Smooth muscle cell (in vitro differentiated cells): Measurements from ENCODE around the gene PKD2L2. TPM values are rescaled to one million over a fixed set of nuclear protein-coding genes. Genes with fewer than 3 reads are reported as not detected.

Source experiments
- DNase-seq: peaks from one replicate; lab custom pipeline; 2025; ENCODE audit not compliant: unreplicated experiment; lab: John Stamatoyannopoulos, UW
- H2AFZ ChIP-seq: fragments of 200-600 bp; sonication (generic); 2 replicates; pipeline ENCODE4 v1.6.0; 2016; ENCODE audit warnings: antibody characterized with exemption, low read depth, mild to moderate bottlenecking
- H3F3A ChIP-seq: fragments of 200-600 bp; sonication (generic); 2 replicates; pipeline ENCODE4 v1.6.0; 2017; ENCODE audit warnings: antibody characterized with exemption, low read depth
- H3K27ac ChIP-seq: fragments of 200-600 bp; sonication (generic); 2 replicates; pipeline ENCODE4 v1.5.1; 2016; ENCODE audit warnings: low read depth, mild to moderate bottlenecking
- H3K27me3 ChIP-seq: fragments of 200-600 bp; sonication (generic); 2 replicates; pipeline ENCODE4 v1.6.1; 2016; ENCODE audit warnings: low read depth, mild to moderate bottlenecking
- H3K36me3 ChIP-seq: fragments of 200-600 bp; sonication (generic); 2 replicates; pipeline ENCODE4 v1.5.1; 2016; ENCODE audit warnings: low read depth
- H3K4me1 ChIP-seq: fragments of 200-600 bp; sonication (generic); 2 replicates; pipeline ENCODE4 v1.5.1; 2016; ENCODE audit warnings: low read depth
- H3K4me2 ChIP-seq: fragments of 200-600 bp; sonication (generic); 2 replicates; pipeline ENCODE4 v1.6.0; 2016; ENCODE audit warnings: mild to moderate bottlenecking
- H3K4me3 ChIP-seq: fragments of 200-600 bp; sonication (generic); 2 replicates; pipeline ENCODE4 v1.5.1; 2016; ENCODE audit warnings: mild to moderate bottlenecking
- H3K79me2 ChIP-seq: fragments of 200-600 bp; sonication (generic); 2 replicates; pipeline ENCODE4 v1.6.0; 2016; ENCODE audit warnings: low read depth, mild to moderate bottlenecking
- H3K9ac ChIP-seq: fragments of 200-600 bp; sonication (generic); 2 replicates; pipeline ENCODE4 v1.6.0; 2016; ENCODE audit warnings: low read depth
- H3K9me3 ChIP-seq: fragments of 200-600 bp; sonication (generic); replicated peaks from 2 replicates; pipeline ENCODE4 v1.5.1; 2016; ENCODE audit warnings: low read depth
- H4K20me1 ChIP-seq: fragments of 200-600 bp; sonication (generic); 2 replicates; pipeline ENCODE4 v1.6.0; 2016; ENCODE audit warnings: low read depth
- WGBS: methylation state at CpG from one replicate; pipeline ENCODE4 v1.1.7; 2016; ENCODE audit warnings: low lambda C conversion rate; 5-methylcytosine and 5-hydroxymethylcytosine counted together
- polyA plus RNA-seq: library from polyadenylated mRNA; unstranded; fragments of >200 nt; fragmentation: Nextera tagmentation; extraction: Ambion mirVana; gene quantifications from 2 replicates; pipeline ENCODE4 v1.2.1, GENCODE V29; 2016
- total RNA-seq: library from RNA; depleted of rRNA; stranded (reverse); fragments of >200 nt; gene quantifications from 2 replicates; pipeline ENCODE4 v1.2.3, GENCODE V29; 2014
- TF ChIP-seq, protein P1 (sequence below): fragments of 200-600 bp; sonication (generic); IDR thresholded peaks from 2 replicates; pipeline ENCODE4 v1.5.1; 2017; ENCODE audit warnings: borderline replicate concordance, mild to moderate bottlenecking, antibody characterized with exemption; ENCODE audit not compliant: insufficient read depth, poor library complexity, severe bottlenecking

PKD2L2 gene
- not detected in 2 replicates for total RNA-seq
- 0.19 and 0.22 TPM in 2 replicates for polyA plus RNA-seq

DNA sequence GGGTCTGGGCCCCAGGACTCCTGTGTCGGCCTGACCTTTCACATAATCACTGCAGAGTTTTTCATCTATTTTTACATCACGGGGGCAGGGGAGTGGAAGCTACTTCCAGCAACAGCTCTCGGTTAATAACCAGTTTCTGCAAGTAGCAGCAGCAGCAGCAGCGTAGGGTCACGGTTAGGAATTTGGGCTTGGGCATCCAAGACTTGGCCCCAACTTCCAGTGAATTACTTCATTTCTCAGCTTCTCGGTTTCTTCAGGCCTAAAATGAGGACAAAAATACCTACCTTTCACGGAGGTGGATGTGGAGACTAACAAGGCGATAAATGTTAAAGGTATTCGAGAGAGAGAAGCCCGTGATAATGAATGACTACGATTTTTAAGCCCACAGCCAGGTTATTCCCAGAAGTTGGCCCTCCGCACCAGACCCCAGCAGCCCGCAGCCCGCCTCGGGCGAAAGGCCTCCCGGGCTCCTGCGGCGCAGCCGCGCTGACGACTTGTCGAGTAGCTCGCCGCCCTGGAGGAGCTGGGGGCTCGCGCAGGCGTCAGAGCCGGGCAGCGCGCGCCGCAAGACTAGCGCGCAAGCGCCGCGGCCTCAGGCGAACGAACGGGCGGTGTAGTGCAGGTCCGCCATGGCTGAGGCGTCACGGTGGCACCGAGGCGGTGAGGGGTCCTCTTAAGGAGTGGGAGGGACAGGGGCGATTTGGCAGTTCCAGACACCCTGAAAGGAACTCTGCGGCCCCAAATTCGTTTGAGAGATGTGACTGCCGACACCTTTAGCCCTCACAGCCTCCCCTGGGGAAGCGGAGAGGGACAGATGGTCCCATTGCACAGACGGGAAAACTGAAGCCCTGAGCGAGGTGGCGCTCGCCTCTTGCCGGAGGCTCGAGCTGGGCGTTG, at the start of gene PKD2L2:
TSS of gene PKD2L2 (plus strand) at position 595 of the 897 bp plus-strand sequence. CDS start at position 630, 35 bp downstream.
- no peak for DNase-seq
- Histone ChIP-seq H3K9ac (no peak within 1 kb of the TSS), H3K27me3 (no peaks in the 10 kb centered on the region), H3K79me2 (no peaks in the 10 kb centered on the region), H3F3A (no peaks in the 10 kb centered on the region), H3K36me3 (no peaks in the 10 kb centered on the region), H2AFZ (peak within 1 kb of the TSS; percentile 76), H3K4me1 (peaks cover 10% of the 10 kb centered on the region), H3K27ac (no peak within 1 kb of the TSS), H3K9me3 (no peaks in the 10 kb centered on the region), H3K4me2 (peak within 1 kb of the TSS; percentile 70), H3K4me3 (peak within 1 kb of the TSS; percentile 35), H4K20me1 (no peaks in the 10 kb centered on the region)
- TF ChIP-seq, protein P1, sequence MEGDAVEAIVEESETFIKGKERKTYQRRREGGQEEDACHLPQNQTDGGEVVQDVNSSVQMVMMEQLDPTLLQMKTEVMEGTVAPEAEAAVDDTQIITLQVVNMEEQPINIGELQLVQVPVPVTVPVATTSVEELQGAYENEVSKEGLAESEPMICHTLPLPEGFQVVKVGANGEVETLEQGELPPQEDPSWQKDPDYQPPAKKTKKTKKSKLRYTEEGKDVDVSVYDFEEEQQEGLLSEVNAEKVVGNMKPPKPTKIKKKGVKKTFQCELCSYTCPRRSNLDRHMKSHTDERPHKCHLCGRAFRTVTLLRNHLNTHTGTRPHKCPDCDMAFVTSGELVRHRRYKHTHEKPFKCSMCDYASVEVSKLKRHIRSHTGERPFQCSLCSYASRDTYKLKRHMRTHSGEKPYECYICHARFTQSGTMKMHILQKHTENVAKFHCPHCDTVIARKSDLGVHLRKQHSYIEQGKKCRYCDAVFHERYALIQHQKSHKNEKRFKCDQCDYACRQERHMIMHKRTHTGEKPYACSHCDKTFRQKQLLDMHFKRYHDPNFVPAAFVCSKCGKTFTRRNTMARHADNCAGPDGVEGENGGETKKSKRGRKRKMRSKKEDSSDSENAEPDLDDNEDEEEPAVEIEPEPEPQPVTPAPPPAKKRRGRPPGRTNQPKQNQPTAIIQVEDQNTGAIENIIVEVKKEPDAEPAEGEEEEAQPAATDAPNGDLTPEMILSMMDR, result no peak
- WGBS, result 66% methylated on average over 59 of the region's 59 CpGs

DNA sequence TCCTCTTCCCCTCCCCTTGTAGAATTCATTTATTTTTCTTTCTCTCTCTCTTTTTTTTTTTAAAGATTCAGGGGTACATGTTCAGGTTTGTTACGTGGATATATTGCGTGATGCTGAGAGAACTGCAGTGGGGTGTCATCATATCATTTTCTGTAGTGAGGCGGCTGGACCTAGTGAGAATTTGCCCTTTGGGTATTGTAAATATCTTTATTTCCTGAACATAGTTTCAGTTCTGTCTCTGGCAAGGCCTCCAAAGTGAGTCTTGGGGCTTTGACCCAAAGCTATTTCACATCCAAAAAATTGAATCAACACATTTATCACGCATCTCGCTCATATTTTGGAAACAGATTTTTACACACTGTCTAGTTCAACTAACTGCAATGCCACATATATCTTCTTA, 47.0 kb upstream of the PKD2L2 start:
- WGBS, result 94% methylated on average over 5 of the region's 5 CpGs
- no peaks in the 10 kb centered on the region for H3K36me3 ChIP-seq
- no peak overlapping the region for H3K4me3 ChIP-seq
- H3K27ac ChIP-seq, result no peak overlapping the region
- H2AFZ ChIP-seq, result no peak overlapping the region
- H3K9me3 ChIP-seq, result no peaks in the 10 kb centered on the region
- TF ChIP-seq, protein P1, result no peak
- no peak overlapping the region for H3K4me2 ChIP-seq
- H3F3A ChIP-seq, result no peaks in the 10 kb centered on the region
- no peak for DNase-seq
- no peaks in the 10 kb centered on the region for H4K20me1 ChIP-seq
- peaks cover 8% of the 10 kb centered on the region for H3K4me1 ChIP-seq
- H3K27me3 ChIP-seq, result peaks cover 5% of the 10 kb centered on the region
- H3K9ac ChIP-seq, result no peak overlapping the region
- no peaks in the 10 kb centered on the region for H3K79me2 ChIP-seq

DNA sequence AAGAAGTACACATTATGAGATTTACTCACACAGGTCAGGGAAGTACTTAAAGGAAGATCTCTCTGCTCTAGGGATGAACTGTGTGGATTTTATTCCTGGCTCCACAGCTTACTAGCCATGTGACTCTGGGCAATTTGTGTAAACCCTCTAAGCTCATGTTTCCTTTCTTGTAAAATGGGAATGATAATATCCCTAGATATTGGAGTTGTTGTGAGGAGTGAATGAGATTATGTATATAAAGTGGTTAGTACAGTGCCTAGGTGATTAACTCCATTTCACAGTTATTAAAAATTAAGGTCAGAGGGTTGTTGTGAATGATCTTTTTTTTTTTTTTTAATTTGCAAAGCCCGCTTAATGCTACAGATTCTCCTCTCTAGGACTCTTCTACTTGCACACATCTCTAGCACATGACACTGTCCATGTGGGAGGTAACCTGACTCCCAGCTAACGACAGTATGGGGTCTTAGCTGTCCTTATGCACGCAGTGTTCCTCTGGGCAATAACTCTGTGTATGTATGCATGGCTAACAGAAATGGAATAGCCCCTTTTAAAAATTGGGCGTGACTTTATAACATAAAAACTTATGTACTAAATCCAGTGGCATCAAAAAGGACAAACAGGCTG, 45.5 kb upstream of the PKD2L2 start:
- Histone ChIP-seq H3K79me2 (no peaks in the 10 kb centered on the region), H3K9ac (no peak overlapping the region), H4K20me1 (no peaks in the 10 kb centered on the region), H2AFZ (no peak overlapping the region), H3F3A (no peaks in the 10 kb centered on the region), H3K9me3 (no peaks in the 10 kb centered on the region), H3K27me3 (peaks cover 5% of the 10 kb centered on the region), H3K27ac (no peak overlapping the region), H3K4me1 (no peaks in the 10 kb centered on the region), H3K4me3 (no peak overlapping the region), H3K36me3 (no peaks in the 10 kb centered on the region), H3K4me2 (no peak overlapping the region)
- no peak for DNase-seq
- TF ChIP-seq, protein P1, result no peak
- 68% methylated on average over 4 of the region's 4 CpGs for WGBS
